ENCODE results near the gene SLC25A25.
"Not testable (repeated sequence)": the region's sequence is repeated elsewhere in the genome, so short reads cannot be mapped to it uniquely, and the experiment has no call there.

SLC25A25 gene

GRCh38 chr9:128106940-128107467 lies 39.0 kb downstream of the SLC25A25 start:
- TF ChIP-seq CTCF (conservative IDR thresholded peaks at IDR 0.05; ENCODE audit: low read depth, low read length), result no peak
- no peak overlapping the region for H3K4me3 ChIP-seq (ENCODE audit: low read depth, low read length)
- no peak for DNase-seq (ENCODE audit: low read depth)

GRCh38 chr9:128107468-128108268 lies 39.6 kb downstream of the SLC25A25 start:
- no peak for TF ChIP-seq CTCF (conservative IDR thresholded peaks at IDR 0.05; ENCODE audit: low read depth, low read length)
- no peak overlapping the region for H3K4me3 ChIP-seq (ENCODE audit: low read depth, low read length)
- no peak for DNase-seq (ENCODE audit: low read depth)

- TF ChIP-seq CTCF (conservative IDR thresholded peaks at IDR 0.05; ENCODE audit: low read depth, low read length), result no peak
- DNase-seq (ENCODE audit: low read depth), result no peak
- no peak overlapping the region for H3K4me3 ChIP-seq (ENCODE audit: low read depth, low read length)
Measured at GRCh38 chr9:128108269-128109049, 40.4 kb downstream of the SLC25A25 start.

- no peak for TF ChIP-seq CTCF (conservative IDR thresholded peaks at IDR 0.05; ENCODE audit: low read depth, low read length)
- no peak for DNase-seq (ENCODE audit: low read depth)
- no peak overlapping the region for H3K4me3 ChIP-seq (ENCODE audit: low read depth, low read length)
Measured at GRCh38 chr9:128109050-128109709, 41.1 kb downstream of the SLC25A25 start.

- not testable (repeated sequence) for H3K4me3 ChIP-seq (ENCODE audit: low read depth, low read length); DNase-seq (ENCODE audit: low read depth)
Measured at GRCh38 chr9:128111726-128112125, 43.7 kb downstream of the SLC25A25 start.

- no peak for DNase-seq (ENCODE audit: low read depth)
- no peak for TF ChIP-seq CTCF (conservative IDR thresholded peaks at IDR 0.05; ENCODE audit: low read depth, low read length)
- H3K4me3 ChIP-seq (ENCODE audit: low read depth, low read length), result no peak overlapping the region
Measured at GRCh38 chr9:128113526-128114325, 45.7 kb downstream of the SLC25A25 start.
